H1 (cell line): Measurements from ENCODE around the gene MAPKAPK2. TPM values are rescaled to one million over a fixed set of nuclear protein-coding genes. Genes with fewer than 3 reads are reported as not detected.

Source experiments
- CTCF ChIA-PET: fragments of 300-600 bp; sonication (Branson Sonifier 250); formaldehyde crosslinking; loops from one replicate; lab custom pipeline; 2021; ENCODE audit not compliant: partially characterized antibody; lab: Charles Lee
- POLR2A ChIA-PET: fragments of 300-600 bp; sonication (Branson Sonifier 250); formaldehyde crosslinking; loops from one replicate; lab custom pipeline; 2021; ENCODE audit warnings: inconsistent platforms; ENCODE audit not compliant: partially characterized antibody; lab: Charles Lee
- DNase-seq, 2 experiments: peaks; one replicate each; pipeline versions ENCODE4 v3.0.0 to v3.0.0-alpha.2; 2010 to 2022; ENCODE audit warnings: low spot score in 2 of 2, low read depth in 1 of 2, mixed read lengths in 1 of 2
- FAIRE-seq: peaks from 2 replicates; lab custom pipeline; 2011; peaks lifted over from hg19 to GRCh38; lab: Jason Lieb, UNC
- H2AFZ ChIP-seq: 2 replicates; pipeline ENCODE4 v1.8.1; 2012; ENCODE audit warnings: low read length, inconsistent platforms
- H2AK5ac ChIP-seq: 2 replicates; pipeline ENCODE4 v1.6.1; 2013; ENCODE audit warnings: low read depth, low read length
- H2BK120ac ChIP-seq: replicated peaks from 2 replicates; pipeline ENCODE3; 2013; ENCODE audit warnings: low read depth, low read length, inconsistent platforms
- H2BK12ac ChIP-seq: 2 replicates; pipeline ENCODE4 v1.6.1; 2013; ENCODE audit warnings: low read depth, low read length
- H2BK15ac ChIP-seq: 2 replicates; pipeline ENCODE4 v1.6.1; 2013; ENCODE audit warnings: low read length
- H2BK20ac ChIP-seq: 2 replicates; pipeline ENCODE4 v1.6.1; 2013; ENCODE audit warnings: low read length
- H2BK5ac ChIP-seq: 2 replicates; pipeline ENCODE4 v1.6.1; 2013; ENCODE audit warnings: low read depth, low read length
- H3K14ac ChIP-seq: 2 replicates; pipeline ENCODE4 v1.6.1; 2013; ENCODE audit warnings: inconsistent platforms; ENCODE audit not compliant: insufficient read length
- H3K18ac ChIP-seq: 2 replicates; pipeline ENCODE4 v1.6.1; 2013; ENCODE audit warnings: low read length; ENCODE audit errors: extremely low read depth
- H3K23ac ChIP-seq: 2 replicates; pipeline ENCODE4 v1.6.1; 2013; ENCODE audit warnings: inconsistent platforms; ENCODE audit not compliant: insufficient read length
- H3K23me2 ChIP-seq: 2 replicates; pipeline ENCODE4 v1.6.1; 2013; ENCODE audit warnings: low read depth, low read length
- H3K27ac ChIP-seq: 2 replicates; pipeline ENCODE4 v1.6.1; 2011; ENCODE audit warnings: low read depth, low read length, inconsistent platforms
- H3K27me3 ChIP-seq, 4 experiments: replicated peaks in 1 of 4; 1 replicate in 1 of 4; 2 replicates in 3 of 4; pipeline versions ENCODE4 v1.6.1 to v1.8.1; 2011 to 2013; ENCODE audit warnings: low read length in 3 of 4, mild to moderate bottlenecking in 3 of 4, inconsistent platforms in 2 of 4, mixed read lengths in 2 of 4, moderate library complexity in 1 of 4; ENCODE audit not compliant: control insufficient read depth in 3 of 4, insufficient read depth in 3 of 4; ENCODE audit errors: extremely low read depth in 1 of 4
- H3K36me3 ChIP-seq, 4 experiments: 2 replicates each; pipeline versions ENCODE4 v1.6.1 to v1.8.1; 2011 to 2013; ENCODE audit warnings: mild to moderate bottlenecking in 4 of 4, low read length in 3 of 4, moderate library complexity in 2 of 4, control low read depth in 1 of 4, inconsistent platforms in 1 of 4; ENCODE audit not compliant: insufficient read depth in 4 of 4, control insufficient read depth in 2 of 4
- H3K4ac ChIP-seq: replicated peaks from 2 replicates; pipeline ENCODE3; 2013; ENCODE audit warnings: low read length, low read depth, mixed read lengths, inconsistent platforms; ENCODE audit not compliant: insufficient read length
- H3K4me1 ChIP-seq, 4 experiments: replicated peaks in 1 of 4; 1 replicate in 1 of 4; 2 replicates in 3 of 4; pipeline versions ENCODE4 v1.6.1 to v1.8.1; 2011 to 2013; ENCODE audit warnings: low read length in 3 of 4, inconsistent platforms in 2 of 4, mixed read lengths in 1 of 4; ENCODE audit not compliant: insufficient read depth in 4 of 4, control insufficient read depth in 3 of 4
- H3K4me2 ChIP-seq, 2 experiments: 2 replicates each; pipeline versions ENCODE4 v1.6.1 to v1.8.1; 2011 to 2013; ENCODE audit warnings: low read depth in 2 of 2, low read length in 2 of 2, control low read depth in 1 of 2, inconsistent platforms in 1 of 2, mild to moderate bottlenecking in 1 of 2; ENCODE audit not compliant: insufficient read depth in 1 of 2
- H3K4me3 ChIP-seq, 4 experiments: fragments of 200-600, 300-600 bp in 1 of 4; sonication (generic), shearing (Covaris generic), sonication (Bioruptor Twin) in 1 of 4; 2 replicates each; pipeline versions ENCODE4 v1.5.1 to v1.8.1; 2011 to 2016; ENCODE audit warnings: low read length in 4 of 4, low read depth in 3 of 4, control low read depth in 2 of 4, inconsistent platforms in 2 of 4, mild to moderate bottlenecking in 2 of 4, mixed read lengths in 1 of 4, moderate library complexity in 1 of 4; ENCODE audit not compliant: insufficient read depth in 2 of 4; ENCODE audit errors: extremely low read depth in 1 of 4
- H3K56ac ChIP-seq: replicated peaks from 2 replicates; pipeline ENCODE3; 2013; ENCODE audit warnings: low read depth, mild to moderate bottlenecking, mixed read lengths, low read length, inconsistent platforms; ENCODE audit not compliant: insufficient read length
- H3K79me1 ChIP-seq: 2 replicates; pipeline ENCODE4 v1.6.1; 2013; ENCODE audit warnings: low read depth, low read length, control low read depth
- H3K79me2 ChIP-seq, 2 experiments: 2 replicates each; pipeline versions ENCODE4 v1.6.1 to v1.8.1; 2012 to 2013; ENCODE audit warnings: low read length in 2 of 2, mild to moderate bottlenecking in 2 of 2, inconsistent platforms in 1 of 2; ENCODE audit not compliant: insufficient read depth in 2 of 2, control insufficient read depth in 1 of 2
- H3K9ac ChIP-seq, 4 experiments: replicated peaks in 1 of 4; 1 replicate in 1 of 4; 2 replicates in 3 of 4; pipeline versions ENCODE4 v1.6.1 to v1.8.1; 2011 to 2013; ENCODE audit warnings: low read depth in 3 of 4, low read length in 3 of 4, control low read depth in 2 of 4, mild to moderate bottlenecking in 2 of 4, moderate library complexity in 2 of 4, inconsistent platforms in 1 of 4; ENCODE audit errors: extremely low read depth in 1 of 4
- H3K9me3 ChIP-seq, 2 experiments: 2 replicates each; pipeline versions ENCODE4 v1.6.1 to v1.8.1; 2012 to 2013; ENCODE audit warnings: mild to moderate bottlenecking in 2 of 2, moderate library complexity in 2 of 2, control low read depth in 1 of 2, inconsistent platforms in 1 of 2, low read depth in 1 of 2, low read length in 1 of 2, mixed read lengths in 1 of 2; ENCODE audit not compliant: insufficient read depth in 2 of 2
- H4K20me1 ChIP-seq, 2 experiments: replicated peaks in 1 of 2; 2 replicates each; pipeline versions ENCODE3 to v1.8.1; 2011 to 2013; ENCODE audit warnings: inconsistent platforms in 2 of 2, low read length in 2 of 2, mild to moderate bottlenecking in 1 of 2; ENCODE audit not compliant: insufficient read depth in 2 of 2, control insufficient read depth in 1 of 2
- H4K5ac ChIP-seq: 2 replicates; pipeline ENCODE4 v1.6.1; 2013; ENCODE audit warnings: low read length, low read depth, mixed read lengths, inconsistent platforms; ENCODE audit not compliant: insufficient read length
- H4K8ac ChIP-seq: 2 replicates; pipeline ENCODE4 v1.8.0; 2013; ENCODE audit warnings: mild to moderate bottlenecking, moderate library complexity, low read length, inconsistent platforms; ENCODE audit not compliant: insufficient read depth; ENCODE audit errors: extremely low read depth
- H4K91ac ChIP-seq: replicated peaks from 2 replicates; pipeline ENCODE3; 2013; ENCODE audit warnings: low read length, mixed read lengths, inconsistent platforms; ENCODE audit not compliant: insufficient read length
- ATF2 ChIP-seq: IDR thresholded peaks from 2 replicates; pipeline ENCODE4 v1.6.1; 2012; ENCODE audit warnings: low read length, inconsistent platforms
- BACH1 ChIP-seq: IDR thresholded peaks from 2 replicates; pipeline ENCODE4 v1.6.1; 2012; ENCODE audit warnings: low read length, improper control_type of control experiment
- BCL11A ChIP-seq, 2 experiments: IDR thresholded peaks; one replicate each; pipeline ENCODE4 v1.6.1; 2011; ENCODE audit warnings: low read depth in 2 of 2, low read length in 2 of 2, mild to moderate bottlenecking in 2 of 2
- BRCA1 ChIP-seq: IDR thresholded peaks from 2 replicates; pipeline ENCODE4 v1.6.1; 2012; ENCODE audit warnings: low read depth, low read length, improper control_type of control experiment
- CBX8 ChIP-seq: fragments of 300-800, 300-1000 bp; sonication (generic); IDR thresholded peaks from 2 replicates; pipeline ENCODE4 v1.7.1; 2016; ENCODE audit warnings: low read depth, low read length, borderline replicate concordance
- CHD1 ChIP-seq: IDR thresholded peaks from 2 replicates; pipeline ENCODE4 v1.6.1; 2012; ENCODE audit warnings: low read depth, low read length, improper control_type of control experiment
- CREB1 ChIP-seq: IDR thresholded peaks from 2 replicates; pipeline ENCODE4 v1.6.1; 2012; ENCODE audit warnings: inconsistent platforms
- EP300 ChIP-seq, 2 experiments: IDR thresholded peaks; 1 replicate in 1 of 2; 2 replicates in 1 of 2; pipeline ENCODE4 v1.6.1; 2011 to 2012; ENCODE audit warnings: low read depth in 2 of 2, low read length in 2 of 2, mild to moderate bottlenecking in 2 of 2, borderline replicate concordance in 1 of 2, inconsistent platforms in 1 of 2, moderate library complexity in 1 of 2
- JUND ChIP-seq: IDR thresholded peaks from 2 replicates; pipeline ENCODE4 v1.6.1; 2011; ENCODE audit warnings: mild to moderate bottlenecking, improper control_type of control experiment, low read length
- POLR2AphosphoS5 ChIP-seq: IDR thresholded peaks from 2 replicates; pipeline ENCODE4 v1.6.1; 2011; ENCODE audit warnings: low read depth, low read length
- RAD21 ChIP-seq, 2 experiments: IDR thresholded peaks in 1 of 2; conservative IDR thresholded peaks in 1 of 2; 2 replicates each; pipeline ENCODE4 v1.6.1; 2011; ENCODE audit warnings: low read depth in 2 of 2, low read length in 2 of 2, improper control_type of control experiment in 1 of 2, inconsistent platforms in 1 of 2, mild to moderate bottlenecking in 1 of 2, moderate library complexity in 1 of 2
- WGBS, 2 experiments: shearing (Covaris generic) in 1 of 2; methylation state at CpG; one replicate each; pipeline versions ENCODE4 v1.1.6 to v1.1.7; 2013 to 2015; ENCODE audit warnings: low lambda C conversion rate in 2 of 2, mixed read lengths in 2 of 2, inconsistent platforms in 1 of 2, low coverage in 1 of 2, missing lambda C conversion rate in 1 of 2; ENCODE audit not compliant: insufficient replicate concordance in 2 of 2, insufficient coverage in 1 of 2, insufficient read length in 1 of 2; ENCODE audit errors: extremely low coverage in 1 of 2, missing lambda C conversion rate in 1 of 2; 5-methylcytosine and 5-hydroxymethylcytosine counted together
- polyA plus RNA-seq, 7 experiments: library from polyadenylated mRNA; depleted of rRNA in 3 of 7; stranded (reverse) in 5 of 7; unstranded in 2 of 7; fragments of >200 nt in 5 of 7; fragments of 200-250 nt in 2 of 7; gene quantifications; 1 replicate in 5 of 7; 2 replicates in 1 of 7; 4 replicates in 1 of 7; pipeline versions ENCODE4 v1.2.1 to v1.2.3, GENCODE V29; 2011 to 2013; ENCODE audit warnings: missing spikeins in 2 of 7, mixed read lengths in 2 of 7
- total RNA-seq: library from RNA; stranded (reverse); fragmentation: NEBNext Ultra II Directional; extraction: Animal tissue kit (Norgen Biotek cat#: 25700); gene quantifications from 2 replicates; pipeline ENCODE4 v1.2.1, GENCODE V29; 2021

MAPKAPK2 gene
- total and polyA plus RNA-seq, 2 of the 8 experiments (the other 6 are each of a cell fraction or from before 2014, with no cell fraction given) = 27.5 to 44.9 TPM

- ChIA-PET CTCF (interaction anchor here (0.7 to 10.4 kb wide), 13 partner anchors 9 to 72 kb away, joined by 3 to 73 read pairs (median 7); no protein-coding TSS in a partner anchor), POLR2A (interaction anchor here (0.8 to 1.9 kb wide), 4 partner anchors 9 to 359 kb away, joined by 3 to 6 read pairs (median 4); partner anchors contain the start of genes EIF2D and PFKFB2)
- Histone ChIP-seq H2BK12ac (0 out of 2 replicates have a peak overlapping the region, but pooled peaks have one; percentile 52), H3K14ac (no peak overlapping the region), H3K79me2 (peaks cover 12 to 81% of the 10 kb centered on the region in 2 experiments), H4K8ac (no peak overlapping the region), H3K23me2 (no peaks in the 10 kb centered on the region; the same call in 1 of the 2 replicates), H3K9ac (no peak overlapping the region; a peak in 1 of 7 replicates), H2AFZ (no peak overlapping the region), H2AK5ac (no peak overlapping the region), H3K4me2 (peak overlapping the region in 1 of 2 experiments; percentile 1; a peak in 1 of 4 replicates), H3K4me1 (peaks cover 5 to 21% (median 20%) of the 10 kb centered on the region in 4 experiments), H2BK5ac (no peak overlapping the region), H3K27ac (no peak overlapping the region), H3K9me3 (no peaks in the 10 kb centered on the region), H3K27me3 (no peaks in the 10 kb centered on the region; a peak in 2 of 7 replicates), H3K4ac (no peak overlapping the region), H4K91ac (no peak overlapping the region), H3K56ac (no peak overlapping the region), H2BK120ac (no peak overlapping the region), H4K5ac (no peak overlapping the region), H3K36me3 (no peaks in the 10 kb centered on the region), H4K20me1 (peaks cover 48 to 65% of the 10 kb centered on the region in 2 experiments), H3K79me1 (peaks cover 43% of the 10 kb centered on the region), H2BK20ac (no peak overlapping the region), H3K4me3 (no peak overlapping the region), H3K23ac (no peak overlapping the region), H3K18ac (no peak overlapping the region), H2BK15ac (no peak overlapping the region)
- FAIRE-seq (no peak), DNase-seq (no peak)
- WGBS, 2 experiments = 91% methylated on average over 7 of the region's 7 CpGs; no CpG with 5 or more reads in 1 of the 2 experiments
- TF ChIP-seq RAD21 (IDR thresholded peaks at IDR 0.05 in 1 of 2, conservative IDR thresholded peaks at IDR 0.05 in 1 of 2; ENCODE audit: low read depth in 2 of 2, low read length in 2 of 2) = no peak
- no peak for TF ChIP-seq EP300 (IDR thresholded peaks at IDR 0.05; ENCODE audit: borderline replicate concordance in 1 of 2, low read depth in 2 of 2, low read length in 2 of 2)
- no peak for TF ChIP-seq CREB1
- TF ChIP-seq CBX8 = no peak
- TF ChIP-seq JUND = no peak
- TF ChIP-seq POLR2AphosphoS5 = no peak
- no peak for TF ChIP-seq BCL11A (IDR thresholded peaks at IDR 0.05; ENCODE audit: low read depth in 2 of 2, low read length in 2 of 2)
- no peak for TF ChIP-seq ATF2
- no peak for TF ChIP-seq BRCA1
- TF ChIP-seq BACH1 = no peak
- TF ChIP-seq CHD1 = no peak
Measured at GRCh38 chr1:206693592-206693991, 8.9 kb downstream of the MAPKAPK2 start.
